VCaP (cell line): ENCODE data around the gene S100A3.

Experiments used
- H3K27ac ChIP-seq: fragments of 450-650 bp; 2 replicates; pipeline ENCODE4 v1.5.1; 2017
- CTCF ChIP-seq: fragments of 450-650 bp; conservative IDR thresholded peaks from 2 replicates; pipeline ENCODE4 v1.5.1; 2017; ENCODE audit warnings: mild to moderate bottlenecking, moderate library complexity

Gene S100A3

GRCh38 chr1:153539395-153540093, 9.5 kb downstream of the S100A3 start:
- no peak for TF ChIP-seq CTCF
- no peak overlapping the region for H3K27ac ChIP-seq

DNA sequence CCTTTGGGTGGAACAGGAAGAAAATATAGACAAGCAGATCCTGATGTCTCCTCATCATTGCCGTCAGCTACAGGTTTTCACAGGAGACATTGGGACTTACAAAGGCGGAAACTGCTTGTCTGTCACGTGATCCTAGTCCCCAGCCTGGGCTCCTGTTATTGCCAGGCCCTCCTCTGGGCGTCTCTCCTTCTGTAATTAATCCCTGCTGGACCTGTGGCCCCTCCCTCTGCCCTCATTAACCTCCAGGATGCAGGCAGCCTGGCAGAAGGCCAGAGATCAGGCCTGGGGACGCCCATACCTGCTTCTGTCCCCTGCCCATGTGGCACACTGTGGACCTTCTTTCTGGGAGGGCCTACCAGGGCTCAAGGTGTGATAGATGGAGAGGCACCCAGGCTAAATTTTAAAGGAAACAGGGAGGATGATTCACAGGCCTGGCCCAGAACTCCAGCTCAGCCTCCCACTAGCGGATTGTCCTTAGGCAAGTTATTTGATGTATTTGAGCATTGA, 10.7 kb downstream of the S100A3 start:
- H3K27ac ChIP-seq = no peak overlapping the region
- TF ChIP-seq CTCF = no peak

DNA sequence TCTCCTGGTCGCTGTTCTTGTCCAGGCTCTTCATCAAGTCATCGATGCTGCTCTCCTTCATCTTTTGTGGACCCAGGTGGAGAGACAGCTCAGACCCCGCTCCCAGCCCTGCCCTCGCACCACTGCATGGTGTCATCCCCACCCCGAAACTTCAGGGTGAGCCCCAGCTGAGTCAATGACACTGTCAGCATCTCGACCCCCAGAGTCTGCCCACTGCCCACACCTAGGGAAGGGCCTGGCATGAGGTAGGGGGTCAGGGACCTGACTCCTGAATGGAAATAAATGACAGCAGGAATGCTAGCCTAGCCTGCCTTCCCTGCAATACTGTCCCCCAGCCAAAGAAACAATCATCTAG, 11.7 kb downstream of the S100A3 start:
- no peak overlapping the region for H3K27ac ChIP-seq
- TF ChIP-seq CTCF = no peak

- peak overlapping the region; percentile 59; the same call in 1 of the 2 replicates for H3K27ac ChIP-seq
- TF ChIP-seq CTCF = no peak
Observed at GRCh38 chr1:153536671-153537375, 12.2 kb downstream of the S100A3 start.

GRCh38 chr1:153536012-153536670, 12.9 kb downstream of the S100A3 start:
- H3K27ac ChIP-seq = peak overlapping the region; percentile 59; the same call in 1 of the 2 replicates
- no peak for TF ChIP-seq CTCF

DNA sequence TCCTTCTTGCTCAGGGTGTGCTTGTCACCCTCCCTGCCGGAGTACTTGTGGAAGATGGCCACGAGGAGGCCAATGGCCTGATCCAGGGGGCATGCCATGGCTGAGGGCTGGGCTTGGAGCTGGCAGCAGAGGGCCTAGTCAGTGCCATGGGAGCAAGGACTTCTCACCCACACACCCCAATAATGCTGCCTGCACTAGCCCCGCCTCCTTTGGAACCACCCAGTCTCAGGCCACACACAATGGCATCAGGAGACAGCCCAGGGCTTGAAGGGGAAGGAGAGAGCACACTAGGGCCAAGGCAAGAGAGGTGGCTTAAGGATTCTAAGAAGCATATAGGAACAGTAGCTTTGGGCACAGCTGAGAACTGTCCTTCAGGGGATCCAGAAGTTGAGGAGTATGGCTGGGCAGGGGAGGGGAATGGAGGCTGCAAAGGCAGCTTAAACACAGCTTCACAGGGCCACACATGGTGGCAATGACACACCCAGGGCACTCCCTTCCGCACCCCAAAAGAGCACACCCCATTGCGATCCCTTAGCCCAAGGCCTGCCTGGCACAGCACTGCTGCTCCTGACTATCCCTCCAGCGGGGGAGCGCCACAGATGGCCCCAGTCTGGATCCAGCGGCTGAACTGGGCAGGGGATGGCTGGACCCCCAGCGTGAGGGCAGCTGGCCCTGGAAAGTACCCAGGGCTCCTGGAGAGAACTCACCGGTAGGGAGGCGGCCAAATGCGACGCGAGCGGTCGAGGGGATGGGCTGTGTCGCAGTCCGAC, 13.6 kb downstream of the S100A3 start, which contains the start of gene S100A6:
Gene S100A6 (minus strand): TSS at position 750 of the 770 bp plus-strand sequence. CDS start 652 bp downstream, at position 98.
- TF ChIP-seq CTCF = no peak
- peak within 1 kb of the TSS; percentile 59; the same call in 1 of the 2 replicates for H3K27ac ChIP-seq
